HG02973 (cell line): ENCODE results near the gene KPNA2.
A peak's percentile ranks its signal among the peaks of the same experiment; 100 is the strongest.
"Not testable (repeated sequence)": the region's sequence is repeated elsewhere in the genome, so short reads cannot be mapped to it uniquely, and the experiment has no call there.

Experiments
- ATAC-seq: cut with Tn5 transposase; IDR thresholded peaks from one replicate; pipeline ENCODE4 v1.9.1; 2021; ENCODE audit warnings: moderate library complexity; ENCODE audit not compliant: unreplicated experiment

The KPNA2 gene

GRCh38 chr17:68035523-68036303, at the start of gene KPNA2:
TSS of gene KPNA2 (plus strand) at chr17:68035735. CDS start at chr17:68037133, 1,398 bp downstream.
- peak; percentile 84 for ATAC-seq

- ATAC-seq, result no peak
Measured at GRCh38 chr17:67990909-67991308, 44.6 kb upstream of the KPNA2 start.

- ATAC-seq, result peak; percentile 8
Measured at GRCh38 chr17:67992548-67993152, 42.9 kb upstream of the KPNA2 start.

GRCh38 chr17:67993153-67993997, 42.2 kb upstream of the KPNA2 start:
- ATAC-seq, result peak; percentile 64

- ATAC-seq, result no peak
Measured at GRCh38 chr17:67993998-67994361, 41.6 kb upstream of the KPNA2 start.

GRCh38 chr17:67994817-67995569, 40.5 kb upstream of the KPNA2 start:
- no peak for ATAC-seq

GRCh38 chr17:67995570-67996263, 39.8 kb upstream of the KPNA2 start:
- ATAC-seq, result no peak

- ATAC-seq, result not testable (repeated sequence)
Measured at GRCh38 chr17:67996301-67997171, 39.0 kb upstream of the KPNA2 start, which contains the start of gene C17orf58. TSS of gene C17orf58 (minus strand) at chr17:67996469. CDS start at chr17:67996198, 271 bp downstream.

GRCh38 chr17:67998466-67998865, 37.1 kb upstream of the KPNA2 start:
- ATAC-seq, result no peak

GRCh38 chr17:67999291-67999911, 36.1 kb upstream of the KPNA2 start:
- no peak for ATAC-seq

GRCh38 chr17:68004201-68004600, 31.3 kb upstream of the KPNA2 start:
- no peak for ATAC-seq

- ATAC-seq, result no peak
Measured at GRCh38 chr17:68006797-68007196, 28.7 kb upstream of the KPNA2 start.

- no peak for ATAC-seq
Measured at GRCh38 chr17:68011199-68011665, 24.3 kb upstream of the KPNA2 start.

GRCh38 chr17:68013385-68013784, 22.1 kb upstream of the KPNA2 start:
- ATAC-seq, result no peak

- ATAC-seq, result no peak
Measured at GRCh38 chr17:68015081-68015723, 20.3 kb upstream of the KPNA2 start.

GRCh38 chr17:68016838-68017237, 18.7 kb upstream of the KPNA2 start:
- ATAC-seq, result no peak

- ATAC-seq, result not testable (repeated sequence)
Measured at GRCh38 chr17:68018493-68018892, 17.0 kb upstream of the KPNA2 start.

- ATAC-seq, result no peak
Measured at GRCh38 chr17:68019336-68019674, 16.2 kb upstream of the KPNA2 start.
